Esophagus squamous epithelium (tissue), 5 donors: ENCODE results near the gene HMGN4. TPM values are rescaled to one million over a fixed set of nuclear protein-coding genes. Genes with fewer than 3 reads are reported as not detected.

Experiments used
- DNase-seq: peaks from one replicate; lab custom pipeline; 2025; lab: John Stamatoyannopoulos, UW
- H3K27ac ChIP-seq, 4 donors: fragments of 200-600 bp; sonication (generic); one replicate each; pipeline ENCODE4 v1.5.1; 2016 to 2019; ENCODE audit warnings: mild to moderate bottlenecking in 1 of 4
- H3K27me3 ChIP-seq, 4 donors: fragments of 200-600 bp; sonication (generic); 1 replicate in 3 of 4; 2 replicates in 1 of 4; pipeline versions ENCODE4 v1.5.1 to v1.6.0; 2017 to 2021; ENCODE audit warnings: antibody characterized with exemption in 1 of 4
- H3K36me3 ChIP-seq, 3 donors: fragments of 200-600 bp; sonication (generic); one replicate each; pipeline ENCODE4 v1.5.1; 2016 to 2019
- H3K4me1 ChIP-seq, 3 donors: fragments of 200-600 bp; sonication (generic); one replicate each; pipeline ENCODE4 v1.5.1; 2017 to 2019
- H3K4me3 ChIP-seq, 4 donors: fragments of 200-600 bp; sonication (generic); 1 replicate in 3 of 4; 2 replicates in 1 of 4; pipeline ENCODE4 v1.5.1; 2016 to 2019; ENCODE audit warnings: mild to moderate bottlenecking in 2 of 4, moderate library complexity in 1 of 4
- H3K9me3 ChIP-seq, 3 donors: fragments of 200-600 bp; sonication (generic); one replicate each; pipeline ENCODE4 v1.5.1; 2016 to 2019
- POLR2A ChIP-seq, 4 donors: fragments of 450-650 bp; IDR thresholded peaks; one replicate each; pipeline ENCODE4 v1.6.1; 2017; ENCODE audit warnings: antibody characterized with exemption in 4 of 4, mild to moderate bottlenecking in 4 of 4, moderate library complexity in 3 of 4
- WGBS, 2 donors: methylation state at CpG; one replicate each; pipeline ENCODE4 v1.1.5; 2018; 5-methylcytosine and 5-hydroxymethylcytosine counted together
- intact Hi-C: fragments of 100-400 bp; cut with DNase I; formaldehyde crosslinking; loops from one replicate; pipeline ENCODE4 v1.15.0; 2022
- total RNA-seq, 4 donors: library from RNA; depleted of rRNA; stranded (reverse); fragments of >200 nt; gene quantifications; one replicate each; pipeline ENCODE4 v1.1.0, GENCODE V29; 2016
- TF ChIP-seq, protein P1 (sequence below), 6 experiments: fragments of 450-650 bp in 4 of 6; fragments of 200-600 bp in 2 of 6; sonication (generic) in 2 of 6; IDR thresholded peaks; one replicate each; pipeline ENCODE4 v1.5.1; 2016 to 2019; ENCODE audit warnings: antibody characterized with exemption in 6 of 6, mild to moderate bottlenecking in 4 of 6, moderate library complexity in 4 of 6
- donor health status: DM: yes; HTN: yes; CAD: no.

The HMGN4 gene
- total RNA-seq, 4 donors from 2014 or later: 18.1 to 53.2 (median 36.7) TPM

DNA sequence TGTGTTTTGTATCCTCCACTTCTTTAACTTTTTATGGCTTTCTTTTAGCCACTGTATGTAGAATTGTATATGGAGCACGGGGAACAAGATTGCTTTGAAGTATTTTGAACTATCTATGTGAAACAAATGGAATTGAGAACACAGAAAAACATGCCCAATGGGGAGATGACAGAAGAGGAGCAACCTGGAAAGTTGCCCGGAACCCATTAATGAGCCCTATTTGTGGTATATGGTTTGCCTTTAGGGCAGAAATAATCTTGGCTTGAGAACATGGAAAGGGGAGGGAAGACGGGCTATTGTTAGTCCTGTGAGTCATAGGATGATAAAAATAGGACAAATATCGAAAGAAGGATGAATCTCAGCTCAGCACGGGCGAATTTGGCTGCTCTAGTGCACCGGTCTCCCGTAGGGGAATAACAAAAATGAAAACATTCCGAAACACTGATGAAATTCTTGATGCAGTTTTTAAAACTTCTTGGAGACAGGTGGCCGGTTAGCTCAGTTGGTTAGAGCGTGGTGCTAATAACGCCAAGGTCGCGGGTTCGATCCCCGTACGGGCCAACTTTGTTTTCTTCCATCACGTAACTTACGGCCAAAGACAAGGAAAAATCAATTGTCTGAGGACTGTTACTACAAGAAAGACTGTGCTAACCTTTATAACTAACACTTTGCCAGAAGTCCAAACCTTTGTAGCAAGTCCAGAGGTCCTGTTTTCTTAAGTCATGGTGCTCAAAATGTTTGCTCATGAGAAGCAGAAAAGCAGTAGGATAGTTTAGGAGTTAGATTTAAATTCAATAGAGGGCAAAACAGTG is 15.7 kb downstream of the HMGN4 start:
- peaks cover 6 to 42% (median 18%) of the 10 kb centered on the region in 3 donors for H3K4me1 ChIP-seq
- H3K27ac ChIP-seq: peak overlapping the region; percentile 35 to 89 (median 87)
- no peaks in the 10 kb centered on the region for H3K36me3 ChIP-seq
- no peak for DNase-seq
- no peaks in the 10 kb centered on the region for H3K27me3 ChIP-seq
- H3K4me3 ChIP-seq: peak overlapping the region; percentile 27 to 68 (median 54)
- 0% methylated on average over 19 of the region's 19 CpGs for WGBS, 2 donors
- no peaks in the 10 kb centered on the region for H3K9me3 ChIP-seq
- no peak for TF ChIP-seq POLR2A (IDR thresholded peaks at IDR 0.05)
- TF ChIP-seq, protein P1, sequence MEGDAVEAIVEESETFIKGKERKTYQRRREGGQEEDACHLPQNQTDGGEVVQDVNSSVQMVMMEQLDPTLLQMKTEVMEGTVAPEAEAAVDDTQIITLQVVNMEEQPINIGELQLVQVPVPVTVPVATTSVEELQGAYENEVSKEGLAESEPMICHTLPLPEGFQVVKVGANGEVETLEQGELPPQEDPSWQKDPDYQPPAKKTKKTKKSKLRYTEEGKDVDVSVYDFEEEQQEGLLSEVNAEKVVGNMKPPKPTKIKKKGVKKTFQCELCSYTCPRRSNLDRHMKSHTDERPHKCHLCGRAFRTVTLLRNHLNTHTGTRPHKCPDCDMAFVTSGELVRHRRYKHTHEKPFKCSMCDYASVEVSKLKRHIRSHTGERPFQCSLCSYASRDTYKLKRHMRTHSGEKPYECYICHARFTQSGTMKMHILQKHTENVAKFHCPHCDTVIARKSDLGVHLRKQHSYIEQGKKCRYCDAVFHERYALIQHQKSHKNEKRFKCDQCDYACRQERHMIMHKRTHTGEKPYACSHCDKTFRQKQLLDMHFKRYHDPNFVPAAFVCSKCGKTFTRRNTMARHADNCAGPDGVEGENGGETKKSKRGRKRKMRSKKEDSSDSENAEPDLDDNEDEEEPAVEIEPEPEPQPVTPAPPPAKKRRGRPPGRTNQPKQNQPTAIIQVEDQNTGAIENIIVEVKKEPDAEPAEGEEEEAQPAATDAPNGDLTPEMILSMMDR (IDR thresholded peaks at IDR 0.05): no peak
- intact Hi-C loops: no loop called here

DNA sequence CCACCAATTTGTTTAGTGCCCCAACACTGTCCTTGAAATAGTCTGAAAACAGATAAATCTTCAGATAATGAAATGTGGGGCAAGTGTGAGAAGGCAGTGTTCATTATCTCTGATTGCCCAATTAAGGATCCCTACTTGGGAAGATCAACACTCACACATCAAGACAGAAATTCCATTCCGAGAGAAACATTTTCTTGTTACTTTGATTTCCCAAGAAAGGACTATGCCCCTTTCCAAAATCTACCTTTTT is 16.2 kb downstream of the HMGN4 start:
- no peaks in the 10 kb centered on the region for H3K9me3 ChIP-seq
- TF ChIP-seq POLR2A (IDR thresholded peaks at IDR 0.05): no peak
- TF ChIP-seq, protein P1 (IDR thresholded peaks at IDR 0.05): no peak
- no peaks in the 10 kb centered on the region for H3K27me3 ChIP-seq
- H3K4me1 ChIP-seq: peaks cover 6 to 42% (median 18%) of the 10 kb centered on the region in 3 donors
- intact Hi-C loops: no loop called here
- no peak for DNase-seq
- H3K4me3 ChIP-seq: peak overlapping the region in 3 of 4 donors; percentile 51 to 68 (median 57)
- H3K36me3 ChIP-seq: no peaks in the 10 kb centered on the region
- peak overlapping the region in 3 of 4 donors; percentile 86 to 89 (median 88) for H3K27ac ChIP-seq
- 14 to 24% methylated on average over 1 of the region's 1 CpG for WGBS, 2 donors

GRCh38 chr6:26554697-26555504 is 16.7 kb downstream of the HMGN4 start:
- 15% methylated on average over 27 of the region's 27 CpGs for WGBS, 2 donors
- intact Hi-C loops: no loop called here
- TF ChIP-seq, protein P1 (IDR thresholded peaks at IDR 0.05): no peak
- TF ChIP-seq POLR2A (IDR thresholded peaks at IDR 0.05): no peak
- Histone ChIP-seq H3K27me3 (no peaks in the 10 kb centered on the region), H3K36me3 (no peaks in the 10 kb centered on the region), H3K9me3 (no peaks in the 10 kb centered on the region), H3K27ac (peak overlapping the region in 3 of 4 donors; percentile 86 to 89 (median 88)), H3K4me3 (peak overlapping the region in 3 of 4 donors; percentile 51 to 68 (median 57)), H3K4me1 (peaks cover 6 to 40% (median 18%) of the 10 kb centered on the region in 3 donors)
- DNase-seq: no peak

- Histone ChIP-seq H3K27ac (no peak overlapping the region), H3K4me3 (no peak overlapping the region)
- WGBS, 2 donors: 54 to 69% methylated on average over 19 of the region's 19 CpGs
Measured at GRCh38 chr6:26555505-26556262, 17.5 kb downstream of the HMGN4 start.

More at GRCh38 chr6:26555505-26556262, 17.5 kb downstream of the HMGN4 start:
- H3K27me3 ChIP-seq: no peaks in the 10 kb centered on the region
- H3K36me3 ChIP-seq: no peaks in the 10 kb centered on the region
- peaks cover 6 to 33% (median 15%) of the 10 kb centered on the region in 3 donors for H3K4me1 ChIP-seq
- no peak for TF ChIP-seq POLR2A (IDR thresholded peaks at IDR 0.05)
- TF ChIP-seq, protein P1 (IDR thresholded peaks at IDR 0.05): no peak
- no peaks in the 10 kb centered on the region for H3K9me3 ChIP-seq
- DNase-seq: no peak
- intact Hi-C loops: no loop called here
